IMR-90 (cell line): ENCODE measurements around the gene COL5A2. TPM values are rescaled to one million over a fixed set of nuclear protein-coding genes. Genes with fewer than 3 reads are reported as not detected.

Source experiments
- ATAC-seq: fragments of 200-7000 bp; cut with Tn5 transposase; 2 replicates; pipeline ENCODE4 v1.9.1; 2020; ENCODE audit warnings: low read depth, mild to moderate bottlenecking, moderate library complexity
- BruUV-seq: library from RNA; stranded (reverse); fragments of 400-500 nt; replicated peaks from 2 replicates; lab custom pipeline; 2021; lab: Mats Ljungman, UMichigan
- CTCF ChIA-PET: fragments of 300-600 bp; formaldehyde crosslinking; extraction: SDS; loops from one replicate; lab custom pipeline; 2021; ENCODE audit warnings: antibody characterized with exemption; lab: Yijun Ruan, JAX
- POLR2A ChIA-PET: fragments of 300-600 bp; sonication (Branson Sonifier 250); formaldehyde crosslinking; loops from one replicate; lab custom pipeline; 2022; ENCODE audit warnings: antibody characterized with exemption; ENCODE audit not compliant: unreplicated experiment; lab: Charles Lee
- DNase-seq: peaks from one replicate; pipeline ENCODE4 v3.0.0; 2013
- H2AFZ ChIP-seq: replicated peaks from 2 replicates; pipeline ENCODE3; 2013; ENCODE audit warnings: low read length, mild to moderate bottlenecking; ENCODE audit not compliant: poor library complexity
- H2AK5ac ChIP-seq: 2 replicates; pipeline ENCODE4 v1.6.1; 2013; ENCODE audit warnings: low read depth, low read length, inconsistent platforms
- H2AK9ac ChIP-seq: replicated peaks from 2 replicates; pipeline ENCODE3; 2013; ENCODE audit warnings: mild to moderate bottlenecking, low read depth, low read length, moderate library complexity; ENCODE audit not compliant: poor library complexity
- H2BK120ac ChIP-seq: 2 replicates; pipeline ENCODE4 v1.6.1; 2013; ENCODE audit warnings: low read depth, low read length, inconsistent platforms
- H2BK15ac ChIP-seq: 3 replicates; pipeline ENCODE4 v1.6.1; 2013; ENCODE audit warnings: low read depth, low read length, inconsistent platforms
- H2BK20ac ChIP-seq: 2 replicates; pipeline ENCODE4 v1.6.1; 2013; ENCODE audit warnings: low read depth, mild to moderate bottlenecking, inconsistent platforms, low read length, moderate library complexity
- H2BK5ac ChIP-seq: 2 replicates; pipeline ENCODE4 v1.6.1; 2013; ENCODE audit warnings: mild to moderate bottlenecking, low read depth, low read length, inconsistent platforms; ENCODE audit not compliant: poor library complexity, severe bottlenecking
- H3K14ac ChIP-seq: replicated peaks from 2 replicates; pipeline ENCODE4 v1.6.1; 2013; ENCODE audit warnings: low read depth, low read length, inconsistent platforms
- H3K18ac ChIP-seq: 2 replicates; pipeline ENCODE4 v1.6.1; 2013; ENCODE audit warnings: low read depth, low read length, control low read depth
- H3K23ac ChIP-seq: 2 replicates; pipeline ENCODE4 v1.6.1; 2013; ENCODE audit warnings: low read depth, low read length, inconsistent platforms
- H3K27ac ChIP-seq: 2 replicates; pipeline ENCODE4 v1.5.1; 2013; ENCODE audit warnings: mild to moderate bottlenecking, control low read depth, low read length; ENCODE audit not compliant: insufficient read depth
- H3K27me3 ChIP-seq: 2 replicates; pipeline ENCODE4 v1.6.1; 2013; ENCODE audit warnings: low read length; ENCODE audit not compliant: control insufficient read depth, insufficient read depth
- H3K36me3 ChIP-seq: 2 replicates; pipeline ENCODE4 v1.6.1; 2013; ENCODE audit warnings: low read length, mixed read lengths; ENCODE audit not compliant: control insufficient read depth, insufficient read depth
- H3K4ac ChIP-seq: 2 replicates; pipeline ENCODE4 v1.6.1; 2013; ENCODE audit warnings: low read depth, low read length, inconsistent platforms
- H3K4me1 ChIP-seq: 2 replicates; pipeline ENCODE4 v1.6.1; 2013; ENCODE audit warnings: low read length, mixed read lengths; ENCODE audit not compliant: control insufficient read depth, insufficient read depth
- H3K4me2 ChIP-seq: 2 replicates; pipeline ENCODE4 v1.6.1; 2013; ENCODE audit warnings: low read depth, mild to moderate bottlenecking, control low read depth, low read length, moderate library complexity
- H3K4me3 ChIP-seq: 2 replicates; pipeline ENCODE4 v1.5.1; 2013; ENCODE audit warnings: low read depth, mild to moderate bottlenecking, control low read depth, low read length, moderate library complexity; ENCODE audit not compliant: insufficient read depth
- H3K56ac ChIP-seq: 2 replicates; pipeline ENCODE4 v1.6.1; 2013; ENCODE audit warnings: low read length, inconsistent platforms; ENCODE audit not compliant: insufficient read depth; ENCODE audit errors: extremely low read depth
- H3K79me1 ChIP-seq, 2 experiments: 2 replicates each; pipeline ENCODE4 v1.6.1; 2013; ENCODE audit warnings: low read length in 2 of 2, inconsistent platforms in 1 of 2, low read depth in 1 of 2
- H3K9ac ChIP-seq: 2 replicates; pipeline ENCODE4 v1.6.1; 2013; ENCODE audit warnings: low read depth, low read length, control low read depth
- H3K9me1 ChIP-seq: 2 replicates; pipeline ENCODE4 v1.6.1; 2013; ENCODE audit warnings: low read length, inconsistent platforms; ENCODE audit not compliant: insufficient read depth
- H3K9me3 ChIP-seq: 2 replicates; pipeline ENCODE4 v1.6.1; 2013; ENCODE audit warnings: low read length; ENCODE audit not compliant: control insufficient read depth, insufficient read depth
- H4K20me1 ChIP-seq: 2 replicates; pipeline ENCODE4 v1.6.1; 2013; ENCODE audit warnings: low read length, inconsistent platforms; ENCODE audit not compliant: insufficient read depth
- H4K5ac ChIP-seq: 2 replicates; pipeline ENCODE4 v1.6.1; 2013; ENCODE audit warnings: mild to moderate bottlenecking, low read depth, low read length, control low read depth
- H4K8ac ChIP-seq, 2 experiments: 2 replicates each; pipeline ENCODE4 v1.6.1; 2013; ENCODE audit warnings: low read depth in 2 of 2, low read length in 2 of 2, control low read depth in 1 of 2, inconsistent platforms in 1 of 2
- H4K91ac ChIP-seq: 2 replicates; pipeline ENCODE4 v1.6.1; 2013; ENCODE audit warnings: low read depth, low read length, inconsistent platforms; ENCODE audit not compliant: insufficient read depth
- BHLHE40 ChIP-seq: fragments of 150-350 bp; IDR thresholded peaks from 2 replicates; pipeline ENCODE4 v1.6.1; 2016; ENCODE audit warnings: mild to moderate bottlenecking, low read depth, low read length
- RFX5 ChIP-seq: IDR thresholded peaks from 2 replicates; pipeline ENCODE4 v1.8.0; 2012; ENCODE audit warnings: low read depth, mild to moderate bottlenecking, low read length, moderate library complexity
- WGBS, 2 experiments: methylation state at CpG; one replicate each; pipeline versions ENCODE4 v1.1.5 to v1.1.7; 2013; ENCODE audit warnings: missing lambda C conversion rate in 2 of 2; ENCODE audit not compliant: insufficient read length in 1 of 2; ENCODE audit errors: extremely low coverage in 2 of 2; 5-methylcytosine and 5-hydroxymethylcytosine counted together
- dilution Hi-C: fragments of 300-500 bp; cut with HindIII; formaldehyde crosslinking; loops from one replicate; pipeline ENCODE4 v1.14.3; 2018; ENCODE audit warnings: low sequenced_read_pairs; ENCODE audit not compliant: unreplicated experiment
- in situ Hi-C: fragments of 300-500 bp; cut with MboI; formaldehyde crosslinking; loops from 3 replicates; pipeline ENCODE4 v1.14.3; 2019; ENCODE audit warnings: low sequenced_read_pairs, inconsistent platforms, mixed read lengths
- intact Hi-C: fragments of 100-400 bp; cut with micrococcal nuclease; formaldehyde crosslinking; loops from 2 replicates; pipeline ENCODE4 v1.10.0; 2022
- polyA plus RNA-seq, 3 experiments: library from polyadenylated mRNA; depleted of rRNA; stranded (reverse); fragments of >200 nt; gene quantifications; 2 replicates each; pipeline ENCODE4 v1.2.3, GENCODE V29; 2012; ENCODE audit warnings: low replicate concordance in 1 of 3
- total RNA-seq: library from RNA; depleted of rRNA; stranded (reverse); fragments of >200 nt; gene quantifications from 2 replicates; pipeline ENCODE4 v1.2.3, GENCODE V29; 2012

COL5A2 gene
- total and polyA plus RNA-seq, 2 of the 4 experiments (the other 2 are of a cell fraction): 181 to 257 TPM

GRCh38 chr2:189012351-189012750 is 167.2 kb downstream of the COL5A2 start:
- Histone ChIP-seq H3K79me1 (peaks cover 7 to 9% of the 10 kb centered on the region in 2 experiments; a peak in 3 of 4 replicates), H3K27me3 (no peaks in the 10 kb centered on the region), H3K4me2 (no peak overlapping the region; the same call in 1 of the 2 replicates), H3K14ac (no peak overlapping the region), H3K56ac (no peak overlapping the region), H2AK5ac (no peak overlapping the region), H3K23ac (no peak overlapping the region), H3K36me3 (peaks cover 45% of the 10 kb centered on the region), H3K18ac (no peak overlapping the region), H3K4me1 (peaks cover 6% of the 10 kb centered on the region; the same call in 1 of the 2 replicates), H3K27ac (no peak overlapping the region; the same call in 1 of the 2 replicates), H3K9me1 (0 out of 2 replicates have a peak, but pooled peaks cover 4% of the 10 kb centered on the region), H3K4me3 (no peak overlapping the region), H4K5ac (no peak overlapping the region), H4K91ac (no peak overlapping the region), H2BK120ac (no peak overlapping the region), H2AK9ac (no peak overlapping the region), H3K4ac (no peak overlapping the region), H2BK5ac (peak overlapping the region; percentile 25), H3K9me3 (no peaks in the 10 kb centered on the region), H3K9ac (no peak overlapping the region), H2BK15ac (no peak overlapping the region), H2AFZ (no peak overlapping the region), H4K20me1 (no peaks in the 10 kb centered on the region), H2BK20ac (no peak overlapping the region), H4K8ac (0 out of 4 replicates have a peak overlapping the region, but pooled peaks of 1 of the 2 experiments have one; percentile 4)
- TF ChIP-seq RFX5: no peak
- TF ChIP-seq BHLHE40: no peak
- no CpG with 5 or more reads among the region's 1 CpG for WGBS, 2 experiments
- intact Hi-C loops: no loop called here
- ChIA-PET CTCF (no interaction called here), POLR2A (no interaction called here)
- BruUV-seq: no TSS peak
- in situ Hi-C loops: no loop called here
- ATAC-seq (no peak), DNase-seq (no peak)
- dilution Hi-C loops: no loop called here
